Keratinocyte (primary cell): Measurements from ENCODE around the gene STARD10. TPM values are rescaled to one million over a fixed set of nuclear protein-coding genes. Genes with fewer than 3 reads are reported as not detected.

Source experiments
- DNase-seq: peaks from one replicate; pipeline ENCODE4 v3.0.0-alpha.2; 2011; ENCODE audit warnings: low read depth, missing footprints, low spot score
- FAIRE-seq: peaks from 2 replicates; lab custom pipeline; 2011; peaks lifted over from hg19 to GRCh38; lab: Jason Lieb, UNC
- H2AFZ ChIP-seq: 2 replicates; pipeline ENCODE4 v1.6.0; 2012; ENCODE audit warnings: low read length, control low read depth, inconsistent platforms; ENCODE audit not compliant: control insufficient read depth
- H3K27ac ChIP-seq: 2 replicates; pipeline ENCODE4 v1.5.1; 2011; ENCODE audit warnings: low read length; ENCODE audit not compliant: control insufficient read depth, insufficient read depth
- H3K27me3 ChIP-seq: 3 replicates; pipeline ENCODE4 v1.6.0; 2011; ENCODE audit warnings: low read length; ENCODE audit not compliant: control insufficient read depth, insufficient read depth; ENCODE audit errors: extremely low read depth
- H3K36me3 ChIP-seq, 2 experiments: 2 replicates in 1 of 2; 3 replicates in 1 of 2; pipeline ENCODE4 v1.5.1; 2011; ENCODE audit warnings: low read length in 2 of 2, mild to moderate bottlenecking in 1 of 2; ENCODE audit not compliant: control insufficient read depth in 2 of 2, insufficient read depth in 2 of 2; ENCODE audit errors: extremely low read depth in 1 of 2
- H3K4me1 ChIP-seq: 3 replicates; pipeline ENCODE4 v1.5.1; 2011; ENCODE audit warnings: low read length; ENCODE audit not compliant: control insufficient read depth, insufficient read depth; ENCODE audit errors: extremely low read depth
- H3K4me2 ChIP-seq: 3 replicates; pipeline ENCODE4 v1.6.0; 2011; ENCODE audit warnings: low read depth, low read length; ENCODE audit not compliant: control insufficient read depth, insufficient read depth; ENCODE audit errors: extremely low read depth
- H3K4me3 ChIP-seq, 3 experiments: fragments of 200-600 bp in 1 of 3; sonication (generic) in 1 of 3; 2 replicates in 2 of 3; 3 replicates in 1 of 3; pipeline ENCODE4 v1.5.1; 2011 to 2016; ENCODE audit warnings: low read length in 3 of 3, mild to moderate bottlenecking in 3 of 3, control low read depth in 2 of 3, inconsistent platforms in 1 of 3, low read depth in 1 of 3, mixed read lengths in 1 of 3, mixed run types in 1 of 3, moderate library complexity in 1 of 3; ENCODE audit not compliant: control insufficient read depth in 2 of 3, insufficient read depth in 2 of 3; ENCODE audit errors: extremely low read depth in 1 of 3
- H3K79me2 ChIP-seq: 2 replicates; pipeline ENCODE4 v1.6.0; 2012; ENCODE audit warnings: low read length; ENCODE audit not compliant: control insufficient read depth, insufficient read depth
- H3K9ac ChIP-seq: 3 replicates; pipeline ENCODE4 v1.6.0; 2011; ENCODE audit warnings: low read length; ENCODE audit not compliant: control insufficient read depth, insufficient read depth; ENCODE audit errors: extremely low read depth
- H3K9me1 ChIP-seq: 3 replicates; pipeline ENCODE4 v1.6.0; 2011; ENCODE audit warnings: low read length; ENCODE audit not compliant: control insufficient read depth, insufficient read depth; ENCODE audit errors: extremely low read depth
- H3K9me3 ChIP-seq: 2 replicates; pipeline ENCODE4 v1.5.1; 2012; ENCODE audit warnings: low read depth, low read length; ENCODE audit not compliant: control insufficient read depth
- H4K20me1 ChIP-seq: 3 replicates; pipeline ENCODE4 v1.6.0; 2011; ENCODE audit warnings: low read length; ENCODE audit not compliant: control insufficient read depth, insufficient read depth; ENCODE audit errors: extremely low read depth
- EZH2 ChIP-seq: IDR thresholded peaks from one replicate; pipeline ENCODE4 v1.6.1; 2012; ENCODE audit warnings: inconsistent platforms, mild to moderate bottlenecking, low read length, moderate library complexity
- dilution Hi-C: fragments of 300-500 bp; cut with MboI; formaldehyde crosslinking; loops from one replicate; pipeline ENCODE4 v1.7.0; 2020; ENCODE audit warnings: low sequenced_read_pairs; ENCODE audit not compliant: extremely low pct_ligation_motif_present
- polyA plus RNA-seq, 5 experiments: library from polyadenylated mRNA; depleted of rRNA in 3 of 5; stranded (reverse) in 3 of 5; stranded (forward) in 1 of 5; unstranded in 1 of 5; fragments of >200 nt; gene quantifications; 1 replicate in 1 of 5; 2 replicates in 3 of 5; 3 replicates in 1 of 5; pipeline versions ENCODE4 v1.2.1 to v1.2.3, GENCODE V29; 2011 to 2012; ENCODE audit warnings: missing spikeins in 2 of 5, low read depth in 1 of 5, low replicate concordance in 1 of 5
- TF ChIP-seq, protein P1 (sequence below), 3 experiments: IDR thresholded peaks in 1 of 3; conservative IDR thresholded peaks in 1 of 3; optimal IDR thresholded peaks in 1 of 3; 2 replicates in 2 of 3; 3 replicates in 1 of 3; pipeline versions ENCODE3 to v1.5.1; 2011; ENCODE audit warnings: low read length in 3 of 3, mild to moderate bottlenecking in 3 of 3, moderate library complexity in 2 of 3, control low read depth in 1 of 3, inconsistent platforms in 1 of 3; ENCODE audit not compliant: insufficient read depth in 2 of 3; ENCODE audit errors: extremely low read depth in 1 of 3

The STARD10 gene
- polyA plus RNA-seq, 1 donor (not counting 4 experiments of a cell fraction or from before 2014, with no cell fraction given), result 67.0 TPM

DNA sequence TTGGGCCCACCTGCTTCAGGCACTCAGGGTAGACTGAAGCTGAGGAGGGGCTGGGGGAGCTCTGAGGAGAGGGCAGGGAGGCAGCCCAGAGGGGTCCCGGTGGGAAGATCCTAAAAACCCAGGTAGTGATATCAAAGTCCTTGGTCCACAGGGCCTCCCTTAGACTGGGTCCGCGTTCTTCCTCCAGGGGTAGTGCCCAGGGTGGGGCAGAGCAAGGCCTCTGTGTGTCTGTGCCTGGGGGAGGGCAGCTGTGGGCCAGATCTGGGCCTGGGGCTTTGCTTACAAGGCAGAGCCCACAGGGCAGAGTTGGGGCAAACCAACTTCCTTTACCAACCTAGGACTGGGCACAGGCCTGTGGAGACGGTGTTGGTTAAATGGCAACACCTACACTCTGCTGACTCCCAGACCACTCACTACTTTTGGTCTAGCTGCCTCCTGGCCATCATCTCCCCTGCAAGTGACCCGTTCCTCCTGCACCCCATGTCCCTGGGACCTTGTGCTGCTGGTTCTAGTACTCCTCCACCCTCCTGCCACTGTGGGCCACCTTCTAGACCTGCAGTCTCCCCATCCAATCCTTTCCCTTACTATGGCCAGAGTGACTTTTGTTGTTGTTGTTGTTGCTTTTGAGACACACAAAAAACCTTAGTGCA, 36.2 kb upstream of the STARD10 start:
- H3K4me1 ChIP-seq, result peaks cover 14% of the 10 kb centered on the region
- no peaks in the 10 kb centered on the region for H3K27me3 ChIP-seq
- no peaks in the 10 kb centered on the region for H3K9me3 ChIP-seq
- H3K4me2 ChIP-seq, result no peak overlapping the region
- no peak overlapping the region for H3K9ac ChIP-seq
- no peaks in the 10 kb centered on the region for H3K79me2 ChIP-seq
- H3K9me1 ChIP-seq, result no peaks in the 10 kb centered on the region
- H4K20me1 ChIP-seq, result no peaks in the 10 kb centered on the region
- H3K27ac ChIP-seq, result no peak overlapping the region
- peaks cover 0 to 8% of the 10 kb centered on the region in 2 experiments for H3K36me3 ChIP-seq
- DNase-seq, result no peak
- no peak for FAIRE-seq
- no peak overlapping the region for H3K4me3 ChIP-seq
- H2AFZ ChIP-seq, result no peak overlapping the region
- dilution Hi-C loops, result no loop called here
- TF ChIP-seq EZH2, result no peak
- TF ChIP-seq, protein P1, sequence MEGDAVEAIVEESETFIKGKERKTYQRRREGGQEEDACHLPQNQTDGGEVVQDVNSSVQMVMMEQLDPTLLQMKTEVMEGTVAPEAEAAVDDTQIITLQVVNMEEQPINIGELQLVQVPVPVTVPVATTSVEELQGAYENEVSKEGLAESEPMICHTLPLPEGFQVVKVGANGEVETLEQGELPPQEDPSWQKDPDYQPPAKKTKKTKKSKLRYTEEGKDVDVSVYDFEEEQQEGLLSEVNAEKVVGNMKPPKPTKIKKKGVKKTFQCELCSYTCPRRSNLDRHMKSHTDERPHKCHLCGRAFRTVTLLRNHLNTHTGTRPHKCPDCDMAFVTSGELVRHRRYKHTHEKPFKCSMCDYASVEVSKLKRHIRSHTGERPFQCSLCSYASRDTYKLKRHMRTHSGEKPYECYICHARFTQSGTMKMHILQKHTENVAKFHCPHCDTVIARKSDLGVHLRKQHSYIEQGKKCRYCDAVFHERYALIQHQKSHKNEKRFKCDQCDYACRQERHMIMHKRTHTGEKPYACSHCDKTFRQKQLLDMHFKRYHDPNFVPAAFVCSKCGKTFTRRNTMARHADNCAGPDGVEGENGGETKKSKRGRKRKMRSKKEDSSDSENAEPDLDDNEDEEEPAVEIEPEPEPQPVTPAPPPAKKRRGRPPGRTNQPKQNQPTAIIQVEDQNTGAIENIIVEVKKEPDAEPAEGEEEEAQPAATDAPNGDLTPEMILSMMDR (optimal IDR thresholded peaks at IDR 0.05 in 1 of 3, IDR thresholded peaks at IDR 0.05 in 1 of 3, conservative IDR thresholded peaks at IDR 0.05 in 1 of 3; ENCODE audit: extremely low read depth in 1 of 3, insufficient read depth in 2 of 3, low read length in 3 of 3), result no peak

DNA sequence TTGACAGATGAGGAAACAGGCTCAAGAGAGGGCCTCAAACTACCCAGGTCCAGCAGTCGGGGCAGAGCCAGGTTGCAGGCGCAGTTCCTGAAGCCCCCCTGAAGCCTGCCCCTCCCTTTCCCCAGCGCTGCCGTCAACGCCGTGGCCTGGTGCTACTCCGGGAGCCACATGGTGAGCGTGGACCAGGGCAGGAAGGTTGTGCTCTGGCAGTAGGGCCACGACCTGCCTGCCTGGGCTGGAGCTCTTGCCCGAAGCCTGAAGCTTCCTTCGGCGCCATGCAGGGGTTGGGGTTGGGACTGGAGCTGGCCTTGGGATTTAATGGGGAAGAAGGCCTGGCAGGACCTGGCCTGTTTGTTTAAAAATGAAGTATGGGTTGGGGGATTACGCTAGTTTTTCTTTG, 35.3 kb upstream of the STARD10 start:
- H3K79me2 ChIP-seq, result no peaks in the 10 kb centered on the region

More for the DNA sequence above, 35.3 kb upstream of the STARD10 start:
- Histone ChIP-seq H3K4me3 (no peak overlapping the region), H3K4me2 (no peak overlapping the region), H4K20me1 (no peaks in the 10 kb centered on the region), H3K27me3 (no peaks in the 10 kb centered on the region), H3K27ac (no peak overlapping the region), H3K9me3 (no peaks in the 10 kb centered on the region), H3K9ac (no peak overlapping the region), H2AFZ (no peak overlapping the region), H3K4me1 (peaks cover 14% of the 10 kb centered on the region), H3K9me1 (no peaks in the 10 kb centered on the region), H3K36me3 (peaks cover 2 to 8% of the 10 kb centered on the region in 2 experiments)
- DNase-seq, result no peak
- dilution Hi-C loops, result no loop called here
- TF ChIP-seq EZH2, result no peak
- TF ChIP-seq, protein P1 (optimal IDR thresholded peaks at IDR 0.05 in 1 of 3, IDR thresholded peaks at IDR 0.05 in 1 of 3, conservative IDR thresholded peaks at IDR 0.05 in 1 of 3; ENCODE audit: extremely low read depth in 1 of 3, insufficient read depth in 2 of 3, low read length in 3 of 3), result no peak
- no peak for FAIRE-seq
